CD4-positive, alpha-beta T cell (primary cell): Measurements from ENCODE around the gene GLUL. TPM values are rescaled to one million over a fixed set of nuclear protein-coding genes. Genes with fewer than 3 reads are reported as not detected.

Experiments used
- ATAC-seq: fragments of 200-7000 bp; cut with Tn5 transposase; one replicate; pipeline ENCODE4 v1.10.0; 2022; ENCODE audit warnings: mild to moderate bottlenecking; ENCODE audit not compliant: poor library complexity
- CTCF ChIA-PET: fragments of 350-600 bp; sonication (Branson Sonifier 250); formaldehyde crosslinking; loops from one replicate; lab custom pipeline; 2021; ENCODE audit warnings: antibody characterized with exemption, inconsistent platforms; lab: Charles Lee
- POLR2A ChIA-PET: fragments of 350-600 bp; sonication (Branson Sonifier 250); formaldehyde crosslinking; loops from one replicate; lab custom pipeline; 2021; ENCODE audit warnings: antibody characterized with exemption, inconsistent platforms; lab: Charles Lee
- DNase-seq, 14 experiments: peaks; one replicate each; pipeline ENCODE4 v3.0.0-alpha.2; 2013 to 2020; ENCODE audit warnings: mixed read lengths in 2 of 14
- H3K27ac ChIP-seq, 2 donors: one replicate each; pipeline versions ENCODE4 v1.5.1 to v1.7.0; 2013; ENCODE audit warnings: low read length in 2 of 2, low read depth in 1 of 2, mild to moderate bottlenecking in 1 of 2
- H3K27me3 ChIP-seq, 2 experiments: 1 replicate in 1 of 2; 2 replicates in 1 of 2; pipeline versions ENCODE4 v1.6.1 to v1.7.0; 2013; ENCODE audit warnings: low read length in 2 of 2, control low read depth in 1 of 2, mild to moderate bottlenecking in 1 of 2, moderate library complexity in 1 of 2; ENCODE audit not compliant: insufficient read depth in 2 of 2, control insufficient read depth in 1 of 2
- H3K36me3 ChIP-seq: one replicate; pipeline ENCODE4 v1.6.1; 2013; ENCODE audit warnings: low read length, control low read depth; ENCODE audit not compliant: insufficient read depth
- H3K4me1 ChIP-seq: one replicate; pipeline ENCODE4 v1.6.1; 2013; ENCODE audit warnings: low read length, control low read depth; ENCODE audit not compliant: insufficient read depth
- H3K4me3 ChIP-seq: one replicate; pipeline ENCODE4 v1.5.1; 2013; ENCODE audit warnings: mild to moderate bottlenecking, low read length, moderate library complexity
- H3K9me3 ChIP-seq, 2 experiments: 1 replicate in 1 of 2; 2 replicates in 1 of 2; pipeline versions ENCODE4 v1.6.1 to v1.7.0; 2013; ENCODE audit warnings: low read length in 2 of 2, mild to moderate bottlenecking in 2 of 2, control low read depth in 1 of 2, moderate library complexity in 1 of 2; ENCODE audit not compliant: control insufficient read depth in 1 of 2, insufficient read depth in 1 of 2
- H3K27ac Mint-ChIP-seq: one replicate; pipeline ENCODE4 v1.8.0; 2020; ENCODE audit warnings: mixed read lengths
- H3K27me3 Mint-ChIP-seq: one replicate; pipeline ENCODE4 v1.8.0; 2021; ENCODE audit warnings: mixed read lengths
- H3K36me3 Mint-ChIP-seq: one replicate; pipeline ENCODE4 v1.8.0; 2021; ENCODE audit warnings: low read depth, mixed read lengths
- H3K4me1 Mint-ChIP-seq: one replicate; pipeline ENCODE4 v1.8.0; 2021; ENCODE audit warnings: low read depth, mixed read lengths
- H3K4me3 Mint-ChIP-seq: one replicate; pipeline ENCODE4 v1.8.0; 2020; ENCODE audit warnings: mild to moderate bottlenecking, mixed read lengths
- H3K9me3 Mint-ChIP-seq: one replicate; pipeline ENCODE4 v1.8.0; 2020; ENCODE audit warnings: mixed read lengths
- CTCF ChIP-seq: fragments of 200-600 bp; IDR thresholded peaks from one replicate; pipeline ENCODE4 v1.8.0; 2022; ENCODE audit warnings: antibody characterized with exemption, mild to moderate bottlenecking
- intact Hi-C, 2 experiments: fragments of 100-400 bp; cut with DNase I in 1 of 2; cut with micrococcal nuclease in 1 of 2; formaldehyde crosslinking; loops; one replicate each; pipeline versions ENCODE4 v1.15.1 to v1.9.0; 2023 to 2025; cut with DNase I, micrococcal nuclease
- total RNA-seq, 174 experiments: library from RNA in 2 of 174; stranded (reverse) in 2 of 174; gene quantifications; one replicate each; pipeline ENCODE4 v1.2.3 and lab custom pipeline; 2021 to 2026

Gene GLUL
- total RNA-seq, 2 experiments from 2014 or later: 60.4 to 64.0 TPM

GRCh38 chr1:182413486-182413885 lies 21.9 kb upstream of the GLUL start:
- intact Hi-C loops: no loop called here
- no peaks in the 10 kb centered on the region for H3K4me1 ChIP-seq
- H3K36me3 Mint-ChIP-seq: no peaks in the 10 kb centered on the region
- H3K9me3 ChIP-seq: no peaks in the 10 kb centered on the region
- H3K27ac ChIP-seq: no peak overlapping the region
- TF ChIP-seq CTCF: no peak
- H3K9me3 Mint-ChIP-seq: no peaks in the 10 kb centered on the region
- no peaks in the 10 kb centered on the region for H3K4me1 Mint-ChIP-seq
- peaks cover 67% of the 10 kb centered on the region for H3K27me3 Mint-ChIP-seq
- H3K27ac Mint-ChIP-seq: no peak overlapping the region
- no peaks in the 10 kb centered on the region for H3K36me3 ChIP-seq
- no peak overlapping the region for H3K4me3 Mint-ChIP-seq
- POLR2A ChIA-PET: no interaction called here
- H3K27me3 ChIP-seq: peaks cover 5 to 22% of the 10 kb centered on the region in 2 experiments
- DNase-seq (no peak), ATAC-seq (no peak)
- H3K4me3 ChIP-seq: no peak overlapping the region
- CTCF ChIA-PET: interaction anchor here (0.7 kb wide), 1 partner anchor 332 kb away, joined by 3 read pairs; no protein-coding TSS in a partner anchor

- peaks cover 71% of the 10 kb centered on the region for H3K27me3 Mint-ChIP-seq
These were observed 19.2 kb upstream of the GLUL start for GRCh38 chr1:182410620-182411273.

DNA sequence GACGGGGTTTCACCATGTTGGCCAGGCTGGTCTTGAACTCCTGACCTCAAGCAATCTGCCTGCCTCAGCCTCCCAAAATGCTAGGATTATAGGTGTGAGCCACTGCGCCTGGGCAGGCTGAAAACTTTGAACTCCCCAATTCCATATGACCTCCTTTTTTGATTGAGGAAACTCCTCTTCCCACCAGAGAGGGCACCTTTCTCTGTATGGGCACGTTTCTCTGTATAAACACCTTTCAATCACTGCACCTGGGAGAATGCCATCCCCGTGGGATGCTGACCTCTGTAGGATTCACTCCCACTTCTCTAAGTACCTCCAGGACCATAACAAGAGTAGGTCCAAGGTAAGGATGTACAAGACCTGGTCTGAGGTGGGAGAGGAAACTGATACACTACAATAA lies 18.5 kb upstream of the GLUL start:
- no peaks in the 10 kb centered on the region for H3K4me1 ChIP-seq
- peaks cover 15 to 20% of the 10 kb centered on the region in 2 experiments for H3K27me3 ChIP-seq
- Mint-ChIP-seq H3K4me3 (no peak overlapping the region), H3K27me3 (peaks cover 69% of the 10 kb centered on the region), H3K36me3 (no peaks in the 10 kb centered on the region), H3K4me1 (no peaks in the 10 kb centered on the region), H3K9me3 (no peaks in the 10 kb centered on the region), H3K27ac (no peak overlapping the region)
- no peaks in the 10 kb centered on the region for H3K9me3 ChIP-seq
- ChIA-PET POLR2A (no interaction called here), CTCF (no interaction called here)
- intact Hi-C loops: no loop called here
- no peak overlapping the region for H3K4me3 ChIP-seq
- DNase-seq: no peak
- ATAC-seq: no peak
- no peak overlapping the region for H3K27ac ChIP-seq
- H3K36me3 ChIP-seq: no peaks in the 10 kb centered on the region
- TF ChIP-seq CTCF: no peak

More at GRCh38 chr1:182410620-182411273, 19.2 kb upstream of the GLUL start:
- Mint-ChIP-seq H3K27ac (no peak overlapping the region), H3K36me3 (no peaks in the 10 kb centered on the region), H3K9me3 (no peaks in the 10 kb centered on the region), H3K4me3 (no peak overlapping the region), H3K4me1 (no peaks in the 10 kb centered on the region)
- no peak overlapping the region for H3K4me3 ChIP-seq
- TF ChIP-seq CTCF: no peak
- H3K4me1 ChIP-seq: no peaks in the 10 kb centered on the region
- ChIA-PET POLR2A (no interaction called here), CTCF (no interaction called here)
- H3K9me3 ChIP-seq: no peaks in the 10 kb centered on the region
- no peaks in the 10 kb centered on the region for H3K36me3 ChIP-seq
- no peak for ATAC-seq
- H3K27ac ChIP-seq: no peak overlapping the region
- peaks cover 15 to 22% of the 10 kb centered on the region in 2 experiments for H3K27me3 ChIP-seq
- DNase-seq: no peak
- intact Hi-C loops: no loop called here
